ENCODE results near the gene SPECC1.
"Not testable (repeated sequence)": the region's sequence is repeated elsewhere in the genome, so short reads cannot be mapped to it uniquely, and the experiment has no call there.

SPECC1 gene

GRCh38 chr17:20190605-20191004 is 181.4 kb downstream of the SPECC1 start:
- no peak for DNase-seq (ENCODE audit: low read depth)
- TF ChIP-seq, protein P1, sequence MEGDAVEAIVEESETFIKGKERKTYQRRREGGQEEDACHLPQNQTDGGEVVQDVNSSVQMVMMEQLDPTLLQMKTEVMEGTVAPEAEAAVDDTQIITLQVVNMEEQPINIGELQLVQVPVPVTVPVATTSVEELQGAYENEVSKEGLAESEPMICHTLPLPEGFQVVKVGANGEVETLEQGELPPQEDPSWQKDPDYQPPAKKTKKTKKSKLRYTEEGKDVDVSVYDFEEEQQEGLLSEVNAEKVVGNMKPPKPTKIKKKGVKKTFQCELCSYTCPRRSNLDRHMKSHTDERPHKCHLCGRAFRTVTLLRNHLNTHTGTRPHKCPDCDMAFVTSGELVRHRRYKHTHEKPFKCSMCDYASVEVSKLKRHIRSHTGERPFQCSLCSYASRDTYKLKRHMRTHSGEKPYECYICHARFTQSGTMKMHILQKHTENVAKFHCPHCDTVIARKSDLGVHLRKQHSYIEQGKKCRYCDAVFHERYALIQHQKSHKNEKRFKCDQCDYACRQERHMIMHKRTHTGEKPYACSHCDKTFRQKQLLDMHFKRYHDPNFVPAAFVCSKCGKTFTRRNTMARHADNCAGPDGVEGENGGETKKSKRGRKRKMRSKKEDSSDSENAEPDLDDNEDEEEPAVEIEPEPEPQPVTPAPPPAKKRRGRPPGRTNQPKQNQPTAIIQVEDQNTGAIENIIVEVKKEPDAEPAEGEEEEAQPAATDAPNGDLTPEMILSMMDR (IDR thresholded peaks at IDR 0.05; ENCODE audit: low read depth, low read length, missing control alignments): no peak
- no peak overlapping the region for H3K4me3 ChIP-seq (ENCODE audit: low read depth, low read length)

- no peak overlapping the region for H3K4me3 ChIP-seq (ENCODE audit: low read depth, low read length)
These were observed 181.9 kb downstream of the SPECC1 start for GRCh38 chr17:20191056-20191455.

DNA sequence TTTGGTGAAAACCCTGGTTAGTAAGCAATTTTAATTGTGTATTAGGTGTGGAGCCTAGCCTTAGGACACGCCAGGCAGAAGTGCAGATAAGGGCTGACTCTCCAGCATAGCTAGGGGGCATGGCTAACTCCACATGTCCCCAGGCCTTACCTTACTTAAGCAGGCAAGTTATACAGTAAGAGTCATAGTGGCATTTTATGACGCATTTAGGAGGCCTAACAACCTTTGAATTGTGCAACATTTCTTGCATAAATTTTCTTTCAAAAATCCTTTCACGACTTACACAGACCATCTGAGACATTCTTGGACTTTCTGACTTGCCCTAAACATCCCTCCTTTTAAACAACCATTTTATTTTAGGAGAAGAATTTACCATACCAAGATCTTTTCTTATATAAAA is 187.1 kb downstream of the SPECC1 start:
- not testable (repeated sequence) for DNase-seq (ENCODE audit: low read depth); H3K4me3 ChIP-seq (ENCODE audit: low read depth, low read length)

More at GRCh38 chr17:20191056-20191455, 181.9 kb downstream of the SPECC1 start:
- DNase-seq (ENCODE audit: low read depth): no peak
- TF ChIP-seq, protein P1 (IDR thresholded peaks at IDR 0.05; ENCODE audit: low read depth, low read length, missing control alignments): no peak

DNA sequence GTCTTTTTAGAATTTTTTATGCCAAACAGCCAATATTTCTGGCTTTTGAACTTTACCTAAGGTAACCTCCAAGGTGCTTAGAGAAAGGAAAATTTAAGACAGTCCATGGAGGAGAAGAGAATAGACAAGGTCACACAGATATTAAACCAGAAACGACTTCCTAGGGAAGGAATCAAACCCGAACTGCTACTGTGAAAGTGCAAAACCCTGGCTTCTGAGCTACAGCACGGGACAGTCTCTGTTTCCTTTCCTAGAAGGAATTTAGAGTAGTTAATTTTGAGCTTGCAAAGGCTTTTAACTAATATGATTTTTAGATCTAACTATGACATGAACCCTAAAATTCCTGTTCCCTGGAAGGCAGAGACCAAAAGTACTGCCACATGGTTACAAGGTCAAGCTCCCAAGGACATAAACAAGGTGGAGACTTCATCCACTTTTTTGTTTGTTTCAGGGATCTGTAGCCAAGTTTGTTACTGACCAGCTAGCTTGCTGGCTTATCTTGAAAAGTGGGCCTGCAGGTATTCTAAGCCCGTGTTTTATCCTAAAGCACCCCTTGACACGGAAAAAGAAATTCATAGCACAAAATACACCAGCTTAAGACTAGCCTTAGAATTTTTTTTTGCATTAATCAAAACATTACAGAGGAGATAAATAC is 188.2 kb downstream of the SPECC1 start:
- DNase-seq (ENCODE audit: low read depth): no peak
- no peak overlapping the region for H3K4me3 ChIP-seq (ENCODE audit: low read depth, low read length)
- TF ChIP-seq, protein P1 (IDR thresholded peaks at IDR 0.05; ENCODE audit: low read depth, low read length, missing control alignments): no peak

DNA sequence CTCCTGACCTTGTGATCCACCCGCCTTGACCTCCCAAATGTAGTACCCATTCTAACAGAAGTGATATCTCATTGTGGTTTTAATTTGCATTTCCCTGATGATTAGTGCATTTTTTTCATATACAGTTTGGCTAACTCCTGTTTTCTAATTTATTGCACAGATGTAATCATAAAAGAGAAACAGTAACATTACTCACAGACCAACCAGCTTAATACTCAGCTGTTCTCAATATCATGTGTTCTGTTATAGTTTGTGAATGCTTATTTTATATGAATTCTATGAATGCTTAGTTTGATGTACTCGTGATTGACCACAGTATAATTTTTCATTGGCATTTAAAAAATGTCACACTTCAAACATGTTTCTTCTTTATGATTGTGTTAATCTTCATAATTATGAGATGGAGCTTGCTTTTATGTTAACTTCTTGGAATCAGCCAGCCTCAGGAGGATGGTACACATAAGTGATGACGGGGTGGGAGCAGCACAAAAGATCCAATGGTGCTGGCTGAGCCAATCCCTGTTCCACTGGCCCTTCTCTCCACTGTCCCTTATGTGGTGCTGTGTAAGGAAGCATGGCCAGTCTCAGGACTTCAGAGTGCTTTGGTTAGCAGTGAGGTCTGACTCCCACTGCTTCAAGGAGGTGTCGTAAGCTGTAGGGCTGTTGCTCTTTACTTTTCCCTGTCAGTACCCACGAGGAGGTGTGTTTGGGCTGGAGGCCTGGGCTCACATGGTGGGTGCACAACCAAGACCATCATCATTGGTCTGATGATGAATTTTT is 191.0 kb downstream of the SPECC1 start:
- H3K4me3 ChIP-seq (ENCODE audit: low read depth, low read length): no peak overlapping the region
- DNase-seq (ENCODE audit: low read depth): no peak
- TF ChIP-seq, protein P1 (IDR thresholded peaks at IDR 0.05; ENCODE audit: low read depth, low read length, missing control alignments): no peak

GRCh38 chr17:20200865-20201458 is 191.8 kb downstream of the SPECC1 start:
- TF ChIP-seq, protein P1 (IDR thresholded peaks at IDR 0.05; ENCODE audit: low read depth, low read length, missing control alignments): no peak
- H3K4me3 ChIP-seq (ENCODE audit: low read depth, low read length): no peak overlapping the region
- DNase-seq (ENCODE audit: low read depth): no peak

GRCh38 chr17:20202141-20202621 is 193.0 kb downstream of the SPECC1 start:
- no peak for DNase-seq (ENCODE audit: low read depth)
- TF ChIP-seq, protein P1 (IDR thresholded peaks at IDR 0.05; ENCODE audit: low read depth, low read length, missing control alignments): no peak
- H3K4me3 ChIP-seq (ENCODE audit: low read depth, low read length): no peak overlapping the region
